NB4 (cell line): ENCODE data around the gene DDX51.

Source experiments
- DNase-seq: peaks from one replicate; pipeline ENCODE4 v3.0.0; 2010; ENCODE audit warnings: low read depth
- H3K4me3 ChIP-seq: one replicate; pipeline ENCODE4 v1.5.1; 2011; ENCODE audit warnings: mild to moderate bottlenecking, low read depth, low read length, moderate library complexity
- MYC ChIP-seq: IDR thresholded peaks from 2 replicates; pipeline ENCODE4 v1.6.1; 2011; ENCODE audit warnings: low read depth, low read length
- POLR2A ChIP-seq: IDR thresholded peaks from 2 replicates; pipeline ENCODE4 v1.6.1; 2011; ENCODE audit warnings: mild to moderate bottlenecking; ENCODE audit not compliant: insufficient read length; ENCODE audit errors: extremely low read depth
- TF ChIP-seq, protein P1 (sequence below): IDR thresholded peaks from one replicate; pipeline ENCODE4 v1.5.1; 2012; ENCODE audit warnings: low read depth, low read length
- TF ChIP-seq, protein P2 (sequence below): IDR thresholded peaks from 2 replicates; pipeline ENCODE4 v1.6.1; 2011; ENCODE audit warnings: low read depth, low read length

DDX51 gene

GRCh38 chr12:132161036-132161781 lies 17.1 kb upstream of the DDX51 start:
- no peak overlapping the region for H3K4me3 ChIP-seq
- TF ChIP-seq, protein P1, sequence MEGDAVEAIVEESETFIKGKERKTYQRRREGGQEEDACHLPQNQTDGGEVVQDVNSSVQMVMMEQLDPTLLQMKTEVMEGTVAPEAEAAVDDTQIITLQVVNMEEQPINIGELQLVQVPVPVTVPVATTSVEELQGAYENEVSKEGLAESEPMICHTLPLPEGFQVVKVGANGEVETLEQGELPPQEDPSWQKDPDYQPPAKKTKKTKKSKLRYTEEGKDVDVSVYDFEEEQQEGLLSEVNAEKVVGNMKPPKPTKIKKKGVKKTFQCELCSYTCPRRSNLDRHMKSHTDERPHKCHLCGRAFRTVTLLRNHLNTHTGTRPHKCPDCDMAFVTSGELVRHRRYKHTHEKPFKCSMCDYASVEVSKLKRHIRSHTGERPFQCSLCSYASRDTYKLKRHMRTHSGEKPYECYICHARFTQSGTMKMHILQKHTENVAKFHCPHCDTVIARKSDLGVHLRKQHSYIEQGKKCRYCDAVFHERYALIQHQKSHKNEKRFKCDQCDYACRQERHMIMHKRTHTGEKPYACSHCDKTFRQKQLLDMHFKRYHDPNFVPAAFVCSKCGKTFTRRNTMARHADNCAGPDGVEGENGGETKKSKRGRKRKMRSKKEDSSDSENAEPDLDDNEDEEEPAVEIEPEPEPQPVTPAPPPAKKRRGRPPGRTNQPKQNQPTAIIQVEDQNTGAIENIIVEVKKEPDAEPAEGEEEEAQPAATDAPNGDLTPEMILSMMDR: no peak
- TF ChIP-seq, protein P2, sequence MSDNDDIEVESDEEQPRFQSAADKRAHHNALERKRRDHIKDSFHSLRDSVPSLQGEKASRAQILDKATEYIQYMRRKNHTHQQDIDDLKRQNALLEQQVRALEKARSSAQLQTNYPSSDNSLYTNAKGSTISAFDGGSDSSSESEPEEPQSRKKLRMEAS: no peak
- no peak for TF ChIP-seq MYC
- TF ChIP-seq POLR2A: no peak
- peak; percentile 57 for DNase-seq

GRCh38 chr12:132160601-132161035 lies 16.5 kb upstream of the DDX51 start:
- no peak overlapping the region for H3K4me3 ChIP-seq
- no peak for TF ChIP-seq MYC
- TF ChIP-seq, protein P2: no peak
- TF ChIP-seq, protein P1: no peak
- TF ChIP-seq POLR2A: no peak
- DNase-seq: no peak

- H3K4me3 ChIP-seq: no peak overlapping the region
- TF ChIP-seq, protein P1: no peak
- TF ChIP-seq POLR2A: no peak
- TF ChIP-seq, protein P2: no peak
- TF ChIP-seq MYC: no peak
- DNase-seq: no peak
These were observed 15.9 kb upstream of the DDX51 start for GRCh38 chr12:132160016-132160415.

GRCh38 chr12:132159555-132160003 lies 15.5 kb upstream of the DDX51 start:
- TF ChIP-seq MYC: no peak
- no peak for TF ChIP-seq POLR2A
- TF ChIP-seq, protein P2: no peak
- TF ChIP-seq, protein P1: no peak
- DNase-seq: no peak
- no peak overlapping the region for H3K4me3 ChIP-seq

GRCh38 chr12:132158677-132159554 lies 14.8 kb upstream of the DDX51 start:
- H3K4me3 ChIP-seq: no peak overlapping the region
- DNase-seq: no peak
- TF ChIP-seq, protein P1: no peak
- TF ChIP-seq, protein P2: no peak
- no peak for TF ChIP-seq MYC
- TF ChIP-seq POLR2A: no peak
